Measurements from ENCODE around the gene KLHL21.
A peak's percentile ranks its signal among the peaks of the same experiment; 100 is the strongest.

GRCh38 chr1:6624710-6625583, 22.3 kb upstream of the KLHL21 start, which contains the start of gene THAP3:
- TF ChIP-seq EP300 (IDR thresholded peaks at IDR 0.05) (no peak), CTCF (IDR thresholded peaks at IDR 0.05) (no peak), POLR2A (IDR thresholded peaks at IDR 0.05) (peak in 1 of 4 donors; percentile 66)

Data from upper lobe of left lung (tissue), 4 donors.